A673 (cell line): ENCODE measurements around the gene GRIN2C. TPM values are rescaled to one million over a fixed set of nuclear protein-coding genes. Genes with fewer than 3 reads are reported as not detected.

ENCODE experiments used
- BruUV-seq: library from RNA; stranded (reverse); fragments of 400-500 nt; replicated peaks from 2 replicates; lab custom pipeline; 2021; lab: Mats Ljungman, UMichigan
- CTCF ChIA-PET: fragments of 300-600 bp; sonication (Branson Sonifier 250); formaldehyde crosslinking; loops from one replicate; lab custom pipeline; 2022; ENCODE audit warnings: antibody characterized with exemption; lab: Charles Lee
- POLR2A ChIA-PET: fragments of 300-600 bp; sonication (Branson Sonifier 250); formaldehyde crosslinking; loops from one replicate; lab custom pipeline; 2022; ENCODE audit warnings: antibody characterized with exemption; ENCODE audit not compliant: low non-redundant PET; lab: Charles Lee
- DNase-seq: peaks from one replicate; pipeline ENCODE4 v3.0.0-alpha.2; 2015; ENCODE audit warnings: low spot score
- H3K27ac ChIP-seq: fragments of 200-600 bp; sonication (generic); 2 replicates; pipeline ENCODE4 v1.5.1; 2016; ENCODE audit warnings: mixed run types, low read depth, mild to moderate bottlenecking, mixed read lengths, antibody characterized with exemption, low read length; ENCODE audit not compliant: poor library complexity, severe bottlenecking
- H3K27me3 ChIP-seq: fragments of 200-600 bp; sonication (generic); replicated peaks from 2 replicates; pipeline ENCODE4 v1.6.1; 2017; ENCODE audit warnings: mixed run types, low read depth, mild to moderate bottlenecking, mixed read lengths, antibody characterized with exemption, low read length; ENCODE audit not compliant: insufficient read depth, poor library complexity
- H3K36me3 ChIP-seq: fragments of 200-600 bp; sonication (generic); 2 replicates; pipeline ENCODE4 v1.6.1; 2016; ENCODE audit warnings: mixed run types, mild to moderate bottlenecking, mixed read lengths, antibody characterized with exemption, low read length; ENCODE audit not compliant: insufficient read depth, poor library complexity, severe bottlenecking
- H3K4me1 ChIP-seq: fragments of 200-600 bp; sonication (generic); 2 replicates; pipeline ENCODE4 v1.6.1; 2017; ENCODE audit warnings: mixed run types, mild to moderate bottlenecking, mixed read lengths, antibody characterized with exemption, low read length; ENCODE audit not compliant: insufficient read depth, poor library complexity, severe bottlenecking
- H3K4me3 ChIP-seq: fragments of 200-600 bp; sonication (generic); 2 replicates; pipeline ENCODE4 v1.5.1; 2016; ENCODE audit warnings: low read depth, mixed run types, mild to moderate bottlenecking, mixed read lengths, low read length; ENCODE audit not compliant: poor library complexity, severe bottlenecking
- H3K9me3 ChIP-seq: fragments of 200-600 bp; sonication (generic); 2 replicates; pipeline ENCODE4 v1.6.1; 2016; ENCODE audit warnings: mixed run types, low read depth, mild to moderate bottlenecking, mixed read lengths, antibody characterized with exemption, low read length; ENCODE audit not compliant: poor library complexity, severe bottlenecking
- EZH2 ChIP-seq: fragments of 200-600 bp; sonication (generic); IDR thresholded peaks from 2 replicates; pipeline ENCODE4 v1.6.1; 2017; ENCODE audit warnings: borderline replicate concordance, low read depth, mild to moderate bottlenecking, mixed read lengths, antibody characterized with exemption, low read length; ENCODE audit not compliant: poor library complexity, severe bottlenecking
- intact Hi-C: fragments of 100-400 bp; cut with micrococcal nuclease; formaldehyde crosslinking; loops from one replicate; pipeline ENCODE4 v1.10.0; 2022; ENCODE audit not compliant: unreplicated experiment
- total RNA-seq: library from RNA; stranded (reverse); gene quantifications from 2 replicates; pipeline ENCODE4 v1.2.3, GENCODE V29; 2021
- TF ChIP-seq, protein P1 (sequence below): fragments of 300-800, 200-600 bp; sonication (generic); conservative IDR thresholded peaks from 2 replicates; pipeline ENCODE4 v1.5.1; 2017; ENCODE audit warnings: low read depth, mild to moderate bottlenecking, antibody characterized with exemption, low read length, moderate library complexity, mixed read lengths

GRIN2C gene
- total RNA-seq, 1 experiment from 2014 or later: 0.09 TPM

DNA sequence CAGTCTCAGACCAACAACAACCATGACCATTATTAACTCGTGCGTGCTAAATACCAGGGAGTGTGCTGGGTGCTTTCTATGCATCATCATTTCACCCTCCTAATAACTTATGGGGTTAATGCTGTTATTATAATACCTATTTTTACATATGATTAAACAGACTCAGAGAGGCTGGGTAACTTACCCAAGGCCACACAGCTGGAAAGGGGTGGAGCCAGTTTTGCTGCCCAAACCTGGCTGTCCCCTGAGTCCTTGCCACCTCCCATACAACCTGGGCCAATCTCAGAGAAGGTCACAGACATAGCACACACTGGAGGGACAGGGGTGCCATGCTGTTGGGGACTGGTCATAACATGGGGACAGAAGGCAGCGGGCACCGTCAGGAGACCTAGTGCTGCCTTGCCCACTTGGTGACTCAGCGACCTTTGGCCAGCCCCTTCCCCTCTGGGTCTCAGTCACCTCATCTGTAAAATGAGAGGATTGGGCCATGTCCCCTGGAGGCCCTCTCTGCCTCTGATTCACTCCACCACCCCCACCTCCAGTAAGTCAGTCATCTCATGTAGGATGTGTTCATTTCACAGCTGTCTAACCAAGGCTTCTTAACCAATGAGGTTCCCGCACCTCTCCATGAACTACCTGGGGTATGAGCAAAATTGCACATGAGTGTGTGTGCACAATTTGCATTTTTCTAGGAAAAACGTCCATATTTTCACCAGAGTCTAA is 45.2 kb upstream of the GRIN2C start:
- no peak overlapping the region for H3K4me3 ChIP-seq
- no TSS peak for BruUV-seq
- no peaks in the 10 kb centered on the region for H3K36me3 ChIP-seq
- no peak overlapping the region for H3K27ac ChIP-seq
- H3K27me3 ChIP-seq: peaks cover 18% of the 10 kb centered on the region
- no peaks in the 10 kb centered on the region for H3K9me3 ChIP-seq
- intact Hi-C loops: no loop called here
- no peak for DNase-seq
- TF ChIP-seq, protein P1, sequence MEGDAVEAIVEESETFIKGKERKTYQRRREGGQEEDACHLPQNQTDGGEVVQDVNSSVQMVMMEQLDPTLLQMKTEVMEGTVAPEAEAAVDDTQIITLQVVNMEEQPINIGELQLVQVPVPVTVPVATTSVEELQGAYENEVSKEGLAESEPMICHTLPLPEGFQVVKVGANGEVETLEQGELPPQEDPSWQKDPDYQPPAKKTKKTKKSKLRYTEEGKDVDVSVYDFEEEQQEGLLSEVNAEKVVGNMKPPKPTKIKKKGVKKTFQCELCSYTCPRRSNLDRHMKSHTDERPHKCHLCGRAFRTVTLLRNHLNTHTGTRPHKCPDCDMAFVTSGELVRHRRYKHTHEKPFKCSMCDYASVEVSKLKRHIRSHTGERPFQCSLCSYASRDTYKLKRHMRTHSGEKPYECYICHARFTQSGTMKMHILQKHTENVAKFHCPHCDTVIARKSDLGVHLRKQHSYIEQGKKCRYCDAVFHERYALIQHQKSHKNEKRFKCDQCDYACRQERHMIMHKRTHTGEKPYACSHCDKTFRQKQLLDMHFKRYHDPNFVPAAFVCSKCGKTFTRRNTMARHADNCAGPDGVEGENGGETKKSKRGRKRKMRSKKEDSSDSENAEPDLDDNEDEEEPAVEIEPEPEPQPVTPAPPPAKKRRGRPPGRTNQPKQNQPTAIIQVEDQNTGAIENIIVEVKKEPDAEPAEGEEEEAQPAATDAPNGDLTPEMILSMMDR: no peak
- TF ChIP-seq EZH2: no peak
- POLR2A ChIA-PET: no interaction called here
- CTCF ChIA-PET: no interaction called here
- H3K4me1 ChIP-seq: no peaks in the 10 kb centered on the region

- H3K36me3 ChIP-seq: no peaks in the 10 kb centered on the region
- no peak overlapping the region for H3K27ac ChIP-seq
- H3K9me3 ChIP-seq: no peaks in the 10 kb centered on the region
- H3K4me3 ChIP-seq: no peak overlapping the region
- no peak for DNase-seq
- H3K4me1 ChIP-seq: no peaks in the 10 kb centered on the region
- peaks cover 20% of the 10 kb centered on the region for H3K27me3 ChIP-seq
- TF ChIP-seq, protein P1: no peak
- no peak for TF ChIP-seq EZH2
- intact Hi-C loops: no loop called here
- BruUV-seq: no TSS peak
- ChIA-PET POLR2A (no interaction called here), CTCF (no interaction called here)
Observed at GRCh38 chr17:74903671-74904070, 44.0 kb upstream of the GRIN2C start.

GRCh38 chr17:74903034-74903433 is 43.3 kb upstream of the GRIN2C start:
- no peak for DNase-seq
- intact Hi-C loops: no loop called here
- ChIA-PET CTCF (no interaction called here), POLR2A (no interaction called here)
- TF ChIP-seq, protein P1: no peak
- no peak for TF ChIP-seq EZH2
- Histone ChIP-seq H3K9me3 (no peaks in the 10 kb centered on the region), H3K27me3 (peaks cover 22% of the 10 kb centered on the region), H3K27ac (no peak overlapping the region), H3K4me1 (no peaks in the 10 kb centered on the region), H3K36me3 (no peaks in the 10 kb centered on the region), H3K4me3 (no peak overlapping the region)
- no TSS peak for BruUV-seq
